HG02759 (cell line): ENCODE measurements around the gene C1QTNF6.

Experiments used
- ATAC-seq: cut with Tn5 transposase; IDR thresholded peaks from one replicate; pipeline ENCODE4 v1.9.1; 2021; ENCODE audit warnings: mild to moderate bottlenecking, moderate library complexity; ENCODE audit not compliant: unreplicated experiment

Gene C1QTNF6

DNA sequence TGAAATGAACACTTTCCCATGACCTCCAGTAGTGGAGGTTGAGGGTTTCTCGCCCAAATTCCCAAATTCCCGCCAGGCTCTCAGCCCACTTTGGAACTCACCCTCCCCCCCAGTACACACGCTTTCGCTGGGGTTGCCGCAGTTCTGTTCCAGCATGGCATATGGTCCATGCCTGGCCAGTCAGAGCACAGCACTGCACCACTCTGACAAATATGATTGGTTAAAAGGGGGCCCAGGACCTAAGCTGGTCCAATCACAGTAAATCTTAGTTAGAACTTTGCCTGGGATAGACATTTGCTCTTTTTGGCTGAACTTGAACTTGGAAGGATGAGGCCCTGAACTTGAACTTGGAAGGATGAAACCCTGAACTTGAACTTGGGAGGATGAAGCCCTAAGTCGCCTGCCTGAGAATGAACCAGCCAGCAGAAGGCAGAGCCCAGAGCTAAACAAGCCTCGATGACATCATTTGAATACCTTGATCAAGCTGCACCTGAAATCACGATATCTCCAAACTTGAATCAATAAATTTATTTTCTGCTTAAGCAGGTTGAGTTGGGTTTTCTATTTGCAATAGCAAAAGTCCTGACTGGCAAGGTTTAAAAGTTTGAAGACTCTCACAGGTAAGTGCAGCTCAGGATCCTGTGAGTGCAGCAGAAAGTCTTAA is 36.8 kb upstream of the C1QTNF6 start:
- ATAC-seq = no peak

DNA sequence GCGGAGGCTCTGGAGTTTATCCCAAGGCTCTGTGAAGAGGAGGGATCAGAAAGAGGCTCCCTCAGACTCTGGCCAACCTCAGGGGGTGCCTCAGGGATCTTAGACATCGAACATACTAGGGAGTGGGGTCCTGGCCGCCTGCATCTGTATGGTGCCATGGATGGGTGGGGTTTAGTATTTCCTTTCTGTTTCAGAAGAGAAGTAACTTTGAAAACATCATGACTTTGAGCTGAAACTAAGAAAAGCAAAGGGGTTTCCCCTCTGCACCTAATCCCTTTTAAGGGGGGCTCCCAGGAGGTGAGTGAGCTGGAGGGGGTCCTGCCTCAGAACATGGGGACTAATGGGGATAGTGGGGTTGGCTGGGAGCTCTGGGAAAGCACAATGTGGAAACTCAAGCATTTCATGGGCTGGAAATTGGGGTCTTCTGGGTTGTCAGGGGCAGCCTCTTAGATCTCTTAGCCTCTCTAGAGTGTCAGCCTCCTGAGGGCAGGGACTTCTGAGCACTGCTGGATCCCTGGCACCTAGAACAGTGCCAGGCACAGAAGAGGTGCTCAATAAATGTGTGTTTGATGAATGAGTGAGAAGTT is 36.0 kb upstream of the C1QTNF6 start:
- no peak for ATAC-seq

DNA sequence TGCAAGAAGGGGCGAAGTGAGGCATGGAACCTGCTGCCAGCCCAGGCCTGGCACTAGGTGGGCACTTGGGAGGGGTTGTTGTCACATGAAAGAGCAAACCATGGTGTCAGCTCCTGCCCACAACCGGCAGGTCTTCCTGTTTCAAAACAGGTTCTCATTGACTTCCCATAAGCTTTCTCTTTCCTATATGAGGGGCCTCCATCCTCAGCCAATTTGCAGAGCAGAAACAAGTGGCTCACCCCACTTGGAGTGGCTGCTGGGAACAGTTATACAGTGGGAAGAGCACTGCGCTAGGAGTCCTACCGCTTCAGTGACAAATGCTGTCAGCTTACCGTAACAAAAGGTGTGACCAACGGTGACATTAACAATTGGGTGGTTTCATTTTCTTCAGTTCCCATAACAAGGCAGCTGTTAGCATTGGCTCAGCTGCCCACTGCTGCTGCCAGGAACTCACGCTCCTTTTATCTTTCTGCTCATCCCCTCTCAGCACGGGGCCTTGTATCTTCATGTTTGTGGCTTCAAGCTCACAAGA is 34.5 kb upstream of the C1QTNF6 start:
- no peak for ATAC-seq

DNA sequence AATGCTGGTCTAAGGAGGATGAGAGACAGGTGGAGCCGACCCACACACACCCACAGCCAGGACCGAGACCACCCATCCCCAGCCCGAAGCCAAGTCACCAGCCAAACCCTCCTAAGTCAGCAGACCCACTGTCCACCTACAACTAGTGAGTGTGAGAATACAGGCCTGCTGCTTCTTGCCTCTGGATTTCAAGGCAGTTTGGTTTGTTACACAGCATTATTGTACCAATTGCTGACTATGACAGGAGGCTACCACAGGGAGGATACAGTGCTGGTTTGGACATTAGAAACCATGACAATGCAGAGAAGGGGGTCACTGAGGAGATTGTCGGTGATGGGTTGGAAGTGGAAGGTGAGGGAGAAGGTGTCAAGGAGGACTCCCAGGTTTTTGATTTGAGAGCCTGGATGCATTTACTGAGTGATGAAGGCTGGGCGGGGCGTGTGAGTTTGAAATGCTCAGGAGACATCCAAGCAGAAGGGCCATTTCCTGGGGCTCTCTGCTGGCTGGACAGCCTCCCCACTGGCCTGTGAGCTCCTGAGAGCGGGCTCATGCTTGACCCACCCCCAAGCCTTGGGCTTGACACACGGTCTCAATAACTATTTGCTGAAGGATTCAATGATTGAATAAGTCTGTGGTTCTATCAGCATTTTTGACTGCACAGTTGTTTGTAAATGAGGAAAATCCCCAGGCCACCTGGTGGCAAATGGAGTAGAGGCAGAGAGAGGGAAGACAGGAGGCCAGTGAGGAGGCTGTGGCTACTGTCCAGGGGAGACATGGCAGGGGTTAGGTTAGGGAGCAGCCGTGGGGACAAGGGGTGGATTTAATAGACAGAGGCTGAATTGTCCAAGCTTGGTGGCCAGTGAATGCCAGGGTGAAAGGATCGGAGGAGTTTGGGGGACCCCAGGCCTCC is 33.6 kb upstream of the C1QTNF6 start:
- no peak for ATAC-seq

DNA sequence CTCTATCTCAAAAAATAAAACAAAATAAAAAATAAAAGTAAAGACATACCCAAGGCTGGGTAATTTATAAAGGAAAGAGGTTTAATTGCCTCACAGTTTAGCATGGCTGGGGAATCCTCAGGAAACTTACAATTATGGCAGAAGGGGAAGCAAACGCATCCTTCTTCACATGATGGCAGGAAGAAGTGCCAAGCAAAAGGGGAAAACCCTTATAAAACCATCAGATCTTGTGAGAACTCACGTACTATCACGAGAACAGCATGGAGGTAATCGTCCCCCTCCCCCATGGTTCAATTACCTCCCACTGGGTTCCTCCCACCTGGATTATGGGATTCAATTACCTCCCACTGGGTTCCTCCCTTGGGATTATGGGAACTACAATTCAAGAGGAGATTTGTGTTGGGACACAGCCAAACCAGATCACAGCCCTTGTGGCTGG is 32.5 kb upstream of the C1QTNF6 start:
- no peak for ATAC-seq

DNA sequence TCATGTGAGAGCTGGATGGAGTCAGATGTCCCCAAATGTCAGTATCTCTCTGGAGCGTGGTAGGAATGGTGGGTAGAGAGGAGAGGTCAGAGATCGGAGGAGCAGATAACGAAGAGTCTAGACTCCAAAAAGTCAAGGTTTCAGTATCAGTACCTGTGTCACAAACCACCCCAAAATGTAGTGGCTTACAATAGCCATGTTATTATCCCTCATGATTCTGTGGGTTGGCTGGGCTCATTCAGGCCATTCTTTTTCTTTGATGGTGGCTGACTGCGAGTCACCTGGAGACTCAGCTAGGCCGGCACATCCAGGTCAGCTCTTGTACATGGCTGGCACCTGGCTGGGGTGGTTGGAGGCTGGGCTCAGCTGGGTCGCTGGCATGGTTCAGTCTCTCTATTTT is 31.5 kb upstream of the C1QTNF6 start:
- ATAC-seq = peak; percentile 4

DNA sequence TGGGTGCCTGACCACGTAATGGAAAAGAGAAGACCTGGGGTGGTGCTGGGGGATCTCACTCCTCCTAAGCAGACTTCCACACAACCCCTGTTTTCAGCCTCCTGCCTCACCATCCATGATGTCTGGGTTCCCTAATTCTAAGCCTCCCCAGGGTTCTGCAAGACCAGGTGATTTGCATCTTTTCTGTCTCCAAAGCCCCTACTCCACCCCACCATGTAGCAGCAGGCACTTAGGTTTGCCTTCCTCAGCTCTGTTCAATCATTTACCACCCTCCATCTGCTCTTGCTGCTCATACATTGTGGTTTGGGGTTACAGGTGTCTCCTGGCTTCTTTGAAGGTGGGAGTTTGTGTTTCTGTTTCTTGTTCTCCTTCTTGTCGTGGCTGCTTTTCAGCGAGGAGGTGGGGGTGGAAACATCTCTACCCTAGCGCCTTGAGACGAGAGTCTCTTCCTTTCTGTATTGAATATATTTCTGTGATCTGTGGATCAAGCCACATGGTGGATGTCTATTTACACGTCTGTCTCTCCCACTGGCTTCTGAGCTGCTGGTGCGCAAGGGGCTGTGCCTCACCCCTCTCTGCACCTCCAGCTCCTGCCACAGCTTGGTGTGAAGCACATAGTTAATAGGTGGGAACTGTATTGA is 30.8 kb upstream of the C1QTNF6 start:
- ATAC-seq = peak; percentile 79

DNA sequence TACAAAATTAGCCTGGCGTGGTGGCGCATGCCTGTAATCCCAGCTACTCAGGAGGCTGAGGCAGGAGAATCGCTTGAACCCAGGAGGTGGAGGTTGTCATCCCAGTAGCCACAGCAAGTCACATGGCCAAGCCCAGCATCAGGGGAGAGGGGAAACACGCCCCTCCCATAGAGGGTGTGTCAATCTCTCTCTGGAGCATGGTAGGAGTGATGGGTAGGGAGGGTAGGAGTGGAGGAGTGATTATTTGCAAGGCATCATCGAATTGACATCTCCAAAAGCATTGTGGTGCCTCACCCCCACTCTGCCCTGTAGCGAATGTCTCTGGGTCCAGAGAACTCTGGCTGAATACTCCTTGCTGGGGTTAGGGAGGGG is 30.3 kb upstream of the C1QTNF6 start:
- ATAC-seq = peak; percentile 28

DNA sequence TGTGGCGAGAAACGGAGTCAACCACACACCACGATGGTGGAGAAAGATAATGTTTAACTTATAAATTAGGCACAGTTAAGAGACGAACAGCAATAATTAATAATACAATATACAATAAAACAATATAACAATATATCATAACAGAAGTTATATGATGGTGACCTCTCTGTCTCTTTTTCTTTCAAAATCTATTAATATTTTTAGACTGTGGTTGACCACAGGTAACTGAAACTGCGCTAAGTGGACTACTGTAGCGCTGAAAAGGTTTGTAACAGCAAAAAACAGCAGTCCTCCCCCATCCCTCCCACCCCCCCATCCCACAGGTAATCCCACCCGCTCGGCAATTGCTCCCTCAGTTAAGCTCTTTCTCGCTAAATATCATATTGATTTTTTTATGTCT is 27.8 kb upstream of the C1QTNF6 start:
- ATAC-seq = no peak

DNA sequence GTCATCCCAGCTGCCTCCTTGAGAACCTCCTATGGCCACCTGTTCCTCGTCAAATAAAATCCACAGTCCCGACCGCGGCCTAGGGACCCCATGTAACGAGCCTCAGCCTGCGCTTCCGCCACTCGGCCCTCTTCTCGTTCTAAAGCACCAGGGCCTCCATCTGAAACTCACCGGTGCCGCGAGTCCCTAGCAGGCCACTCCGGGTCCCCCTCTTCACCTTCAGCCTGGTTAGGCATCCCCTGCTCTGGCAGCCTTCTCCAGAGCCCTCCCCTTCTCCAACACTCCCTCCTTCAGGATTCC is 26.6 kb upstream of the C1QTNF6 start:
- ATAC-seq = no peak

DNA sequence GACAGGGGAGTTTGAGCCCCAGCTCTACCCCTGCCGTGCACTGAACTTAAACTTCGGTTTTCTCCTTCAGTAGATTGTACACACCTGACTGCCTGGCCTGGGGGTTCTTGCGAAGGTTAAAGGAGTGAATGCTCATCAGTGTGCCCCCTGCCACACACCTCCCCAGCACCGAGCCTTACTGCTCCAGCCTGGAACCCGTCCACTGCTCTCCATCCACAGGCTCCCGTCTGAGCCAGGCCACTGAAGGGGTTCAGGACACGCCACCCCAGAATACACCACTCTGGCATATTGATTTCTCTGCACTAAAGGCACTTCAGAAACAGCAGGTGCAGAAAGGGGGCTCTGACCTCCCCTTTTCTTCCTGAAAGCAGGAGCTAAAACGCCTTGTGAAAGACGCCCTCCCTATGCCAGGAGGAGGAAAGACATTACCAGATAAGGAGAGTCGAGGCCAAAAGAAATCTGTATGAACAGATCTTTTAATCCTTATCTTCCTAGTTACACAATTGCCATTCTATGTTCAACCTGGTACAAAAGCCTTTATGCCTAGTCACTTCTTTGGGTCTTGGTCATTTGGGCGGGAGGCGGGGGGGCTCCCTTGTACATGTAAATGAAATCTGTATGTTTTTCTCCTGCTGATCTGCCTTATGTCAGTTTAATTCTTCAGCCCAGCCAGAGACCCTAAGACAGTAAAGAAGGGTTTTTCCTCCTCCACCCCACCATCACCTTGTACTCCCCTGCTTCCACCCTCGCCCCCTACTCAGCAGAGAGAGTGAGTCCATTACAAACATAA is 26.1 kb upstream of the C1QTNF6 start:
- no peak for ATAC-seq

DNA sequence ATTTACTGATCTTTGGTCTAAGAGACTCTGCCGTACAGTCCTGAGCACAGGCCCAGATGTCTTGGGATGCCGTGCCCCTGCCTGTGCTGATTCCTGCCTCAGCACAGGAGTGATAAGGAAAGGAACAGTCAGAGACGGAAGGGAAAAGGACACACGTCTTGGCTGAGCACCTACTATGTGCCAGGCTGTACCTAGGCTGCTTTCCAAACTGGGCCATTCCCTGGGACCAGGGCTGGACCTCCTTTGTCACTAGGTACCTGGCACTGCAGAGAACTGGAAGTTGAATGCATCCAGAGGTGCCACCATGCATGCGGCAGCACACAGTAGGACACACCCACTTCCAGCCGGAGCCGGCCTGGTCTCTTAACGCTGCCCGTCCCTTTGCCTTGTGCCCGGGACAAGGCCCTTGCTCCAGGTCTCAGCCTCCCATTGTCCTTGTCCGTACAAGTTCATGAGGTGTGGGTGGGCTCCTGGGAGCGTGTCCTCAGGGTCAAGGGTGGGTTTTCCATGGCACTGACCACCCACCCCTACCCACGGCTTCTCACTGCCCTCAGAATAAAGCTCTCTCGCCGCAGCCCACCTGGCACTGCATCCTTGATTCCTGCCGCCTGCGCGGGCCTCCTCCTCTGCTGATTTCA is 25.3 kb upstream of the C1QTNF6 start:
- ATAC-seq = no peak

DNA sequence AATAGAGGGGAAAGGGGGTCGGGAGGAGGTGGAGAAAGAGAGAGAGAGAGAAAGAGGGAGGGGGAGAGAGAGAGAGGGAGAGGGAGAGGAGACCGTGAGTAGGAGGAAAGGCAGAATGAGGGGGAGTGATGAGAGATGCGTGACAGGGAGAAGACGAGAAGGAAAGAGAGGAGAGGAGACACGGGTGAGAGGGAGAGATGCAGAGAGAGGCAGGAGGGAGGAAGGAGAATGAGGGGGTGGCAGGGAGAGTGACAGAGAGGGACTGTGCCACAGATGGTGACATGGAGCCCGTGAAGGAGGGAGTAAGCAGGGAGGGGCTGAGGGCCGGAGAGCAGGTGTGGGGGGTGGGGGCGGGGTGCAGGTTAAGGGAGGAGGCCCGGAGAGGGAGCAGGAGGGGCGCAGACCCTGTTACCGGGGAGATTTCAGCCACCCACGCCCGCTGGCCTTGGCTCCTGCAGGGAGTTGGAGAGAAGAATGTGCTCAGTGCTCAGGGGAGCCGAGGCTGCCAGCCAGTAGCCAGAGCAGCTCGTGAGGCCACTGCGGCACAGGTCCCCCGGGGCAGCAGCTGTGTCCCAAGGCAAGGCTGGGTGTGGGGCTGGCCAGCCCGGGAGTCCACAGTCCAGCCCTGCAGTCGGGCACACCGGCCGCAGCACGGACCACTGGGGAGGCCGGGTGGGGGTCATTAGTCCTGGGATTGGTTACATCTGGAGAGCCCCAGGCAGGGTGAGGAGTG is 24.3 kb upstream of the C1QTNF6 start, which contains the start of gene SSTR3:
TSS of gene SSTR3 (minus strand) at position 304 of the 733 bp plus-strand sequence. CDS start 4,674 bp downstream, outside the sequence.
- ATAC-seq = no peak

DNA sequence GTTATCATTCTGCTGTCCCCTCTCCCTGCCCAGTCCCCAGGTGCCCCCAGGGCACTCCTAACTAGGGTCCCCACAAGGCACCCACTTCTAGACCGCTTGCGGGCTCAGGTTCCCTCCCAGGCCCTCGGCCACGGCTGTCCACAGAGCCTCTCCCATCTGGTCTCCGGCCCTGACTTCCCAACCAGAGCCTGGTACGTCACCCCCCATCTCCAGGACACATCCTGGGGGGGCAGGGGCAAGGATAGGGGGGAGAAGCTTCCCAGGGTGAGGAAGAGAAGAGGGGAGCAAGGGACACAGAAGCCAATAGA is 23.8 kb upstream of the C1QTNF6 start:
- no peak for ATAC-seq

DNA sequence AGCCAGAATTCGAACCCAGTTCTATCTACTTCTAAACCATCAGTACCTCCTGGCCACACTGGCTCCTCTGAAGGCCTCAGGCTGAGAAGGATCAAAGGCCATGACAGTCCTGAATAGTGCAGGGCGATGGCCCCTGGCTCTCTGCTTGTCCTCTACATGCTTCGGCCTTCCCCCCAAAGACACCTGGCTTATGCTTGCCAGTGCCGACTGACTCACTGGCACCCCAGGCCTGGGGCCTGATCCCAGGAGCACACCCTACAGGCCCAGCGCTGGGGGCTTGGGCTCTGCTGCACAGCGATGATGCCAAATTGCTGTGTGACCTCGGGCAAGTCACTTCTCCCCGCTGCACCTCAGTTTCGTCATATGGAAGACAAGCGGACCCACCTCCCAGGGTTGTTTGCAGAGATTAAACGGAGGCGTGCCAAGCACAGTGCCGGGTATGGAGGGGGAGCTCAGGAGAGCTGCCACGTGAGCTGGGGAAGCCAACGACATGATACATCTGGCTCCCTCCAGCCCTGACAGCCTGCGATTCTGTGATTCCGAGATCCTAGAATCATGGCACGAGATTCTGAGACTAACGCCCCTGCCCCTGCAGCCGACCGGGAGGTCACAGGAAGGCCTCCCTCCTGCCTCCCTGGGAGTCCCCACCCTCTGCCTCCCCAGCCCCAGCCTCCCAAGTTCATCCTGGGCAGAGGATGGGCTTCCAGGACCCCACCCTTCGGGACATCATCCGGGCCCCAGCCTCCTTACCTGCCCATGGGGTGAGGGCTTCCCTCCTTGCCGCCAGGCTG is 23.2 kb upstream of the C1QTNF6 start:
- ATAC-seq = no peak

DNA sequence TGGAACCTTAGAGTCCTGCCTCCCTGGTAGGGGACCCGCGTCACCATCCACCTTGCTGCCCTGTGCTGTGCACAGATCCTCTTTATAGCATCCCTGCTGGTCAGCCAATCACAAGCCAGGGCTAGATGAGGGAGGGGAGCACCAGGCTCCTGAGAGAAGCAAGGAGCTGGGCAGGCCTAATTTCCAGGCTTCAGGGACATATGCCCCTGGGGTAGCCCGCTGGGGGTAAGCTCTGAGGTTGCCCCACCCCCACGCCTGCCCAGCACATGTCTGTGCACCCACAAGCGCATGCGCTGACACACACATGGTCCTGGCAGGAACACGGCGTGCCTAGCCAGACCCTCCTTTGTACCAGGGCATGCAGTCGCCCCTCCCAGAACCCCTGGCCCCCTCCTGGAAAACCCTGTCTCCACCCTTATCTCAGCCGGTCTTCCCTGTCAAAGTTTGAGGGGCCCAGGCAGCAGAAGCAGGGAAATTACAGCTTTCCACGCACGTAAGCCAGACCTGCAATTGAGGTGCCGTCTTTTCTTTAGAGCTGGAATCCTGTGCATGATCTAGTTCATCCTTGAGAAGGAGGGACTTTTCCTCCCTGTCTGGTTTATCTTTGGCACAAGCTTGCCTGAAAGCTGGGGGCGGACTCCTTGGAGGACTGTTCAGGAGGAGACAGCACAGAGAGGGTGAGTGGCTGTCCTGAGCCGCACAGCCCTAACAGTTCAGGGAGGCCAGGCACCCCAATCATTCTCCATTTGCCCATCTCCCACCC is 22.2 kb upstream of the C1QTNF6 start:
- ATAC-seq = no peak

DNA sequence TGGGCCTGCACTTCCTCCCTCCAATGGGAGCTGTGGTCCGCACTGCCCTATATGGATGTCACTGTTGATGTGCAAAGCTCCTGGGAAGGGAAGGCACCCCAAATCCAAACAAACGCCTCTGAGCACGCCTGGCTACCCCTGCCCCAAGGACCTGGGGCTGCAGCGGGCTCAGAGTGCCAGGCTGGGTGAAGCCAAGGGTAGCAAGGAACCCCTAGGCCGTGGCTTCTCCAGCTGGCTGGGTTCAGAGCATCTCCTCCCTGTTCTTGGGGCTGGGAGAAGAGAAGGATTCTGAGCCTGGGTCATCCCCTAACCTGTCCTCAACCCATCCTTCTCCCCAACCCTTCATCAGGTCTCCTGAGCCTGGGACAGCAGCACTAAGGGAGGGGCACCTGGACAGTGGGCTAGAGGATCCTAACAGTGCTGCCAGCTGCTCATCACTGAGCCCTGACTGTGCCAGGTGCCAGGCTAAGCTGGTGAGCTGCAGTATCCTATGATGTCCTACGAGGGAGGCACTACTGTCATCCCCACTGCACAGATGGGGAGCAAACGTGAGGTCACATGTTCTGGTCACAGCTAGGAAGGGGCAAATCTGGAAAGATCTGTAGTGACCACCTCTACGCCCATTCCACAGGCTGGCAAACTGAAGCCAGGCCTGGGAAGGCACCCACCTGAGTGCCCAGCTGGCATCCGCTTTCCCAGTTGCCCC is 21.2 kb upstream of the C1QTNF6 start:
- no peak for ATAC-seq
